CD4-positive, CD25-positive, alpha-beta regulatory T cell (primary cell): ENCODE measurements around the gene NUMB. TPM values are rescaled to one million over a fixed set of nuclear protein-coding genes. Genes with fewer than 3 reads are reported as not detected.
A peak's percentile ranks its signal among the peaks of the same experiment; 100 is the strongest.

Experiments
- ATAC-seq, 2 donors: fragments of 150-1000 bp; cut with Tn5 transposase; one replicate each; pipeline ENCODE4 v1.10.0; 2021; ENCODE audit warnings: low read depth in 2 of 2, moderate number of reproducible peaks in 2 of 2, moderate library complexity in 1 of 2
- DNase-seq, 3 donors: peaks; one replicate each; pipeline versions ENCODE4 v3.0.0 to v3.0.0-alpha.2; 2012 to 2022; ENCODE audit warnings: mixed read lengths in 1 of 3
- H3K27ac ChIP-seq: one replicate; pipeline ENCODE4 v1.7.0; 2013; ENCODE audit warnings: mild to moderate bottlenecking, low read length; ENCODE audit not compliant: insufficient read depth, poor library complexity, severe bottlenecking
- H3K27me3 ChIP-seq: one replicate; pipeline ENCODE4 v1.7.0; 2013; ENCODE audit warnings: low read length; ENCODE audit not compliant: control insufficient read depth, insufficient read depth
- H3K36me3 ChIP-seq: one replicate; pipeline ENCODE4 v1.7.0; 2013; ENCODE audit warnings: mild to moderate bottlenecking, low read length, moderate library complexity; ENCODE audit not compliant: control insufficient read depth, insufficient read depth
- H3K4me1 ChIP-seq: 2 replicates; pipeline ENCODE4 v1.7.0; 2013; ENCODE audit warnings: mild to moderate bottlenecking, low read length; ENCODE audit not compliant: insufficient read depth, control insufficient read depth, poor library complexity, severe bottlenecking
- H3K4me3 ChIP-seq: one replicate; pipeline ENCODE4 v1.7.0; 2013; ENCODE audit warnings: low read depth, mild to moderate bottlenecking, low read length, moderate library complexity
- H3K9me3 ChIP-seq, 2 experiments: 1 replicate in 1 of 2; 2 replicates in 1 of 2; pipeline ENCODE4 v1.7.0; 2013; ENCODE audit warnings: low read length in 2 of 2, mild to moderate bottlenecking in 1 of 2, moderate library complexity in 1 of 2; ENCODE audit not compliant: control insufficient read depth in 2 of 2
- H3K27ac Mint-ChIP-seq, 3 donors: one replicate each; pipeline ENCODE4 v1.8.0; 2020 to 2022; ENCODE audit warnings: mild to moderate bottlenecking in 3 of 3, mixed read lengths in 3 of 3, moderate library complexity in 2 of 3
- H3K27me3 Mint-ChIP-seq: one replicate; pipeline ENCODE4 v1.8.0; 2022; ENCODE audit warnings: mild to moderate bottlenecking, mixed read lengths
- H3K36me3 Mint-ChIP-seq: one replicate; pipeline ENCODE4 v1.8.0; 2020; ENCODE audit warnings: mixed read lengths
- H3K4me1 Mint-ChIP-seq, 4 donors: one replicate each; pipeline ENCODE4 v1.8.0; 2020 to 2022; ENCODE audit warnings: mixed read lengths in 4 of 4, mild to moderate bottlenecking in 1 of 4
- H3K4me3 Mint-ChIP-seq, 4 donors: one replicate each; pipeline ENCODE4 v1.8.0; 2020 to 2022; ENCODE audit warnings: mild to moderate bottlenecking in 4 of 4, mixed read lengths in 4 of 4, moderate library complexity in 3 of 4
- H3K9me3 Mint-ChIP-seq, 7 donors: one replicate each; pipeline ENCODE4 v1.8.0; 2020 to 2022; ENCODE audit warnings: mixed read lengths in 7 of 7, mild to moderate bottlenecking in 3 of 7, moderate library complexity in 2 of 7
- polyA plus RNA-seq, 4 donors: library from polyadenylated mRNA; unstranded; fragments of 300-500 nt; fragmentation: Illumina TruSeq; gene quantifications; one replicate each; pipeline ENCODE4 v1.2.3, GENCODE V29; 2021
- total RNA-seq: library from RNA; stranded (reverse); gene quantifications from one replicate; pipeline ENCODE4 v1.2.3, GENCODE V29; 2022

Gene NUMB
- total and polyA plus RNA-seq, 5 donors from 2014 or later, result 28.8 to 53.2 (median 32.9) TPM

- H3K4me1 Mint-ChIP-seq, result peaks cover 8 to 62% (median 38%) of the 10 kb centered on the region in 4 donors
Observed at GRCh38 chr14:73455294-73455693, 3.1 kb downstream of the NUMB start.

GRCh38 chr14:73452341-73453186 is 5.8 kb downstream of the NUMB start:
- peaks cover 32% of the 10 kb centered on the region for H3K4me1 ChIP-seq
- Mint-ChIP-seq H3K4me3 (peak overlapping the region in 3 of 4 donors; percentile 51 to 69 (median 61)), H3K27me3 (no peaks in the 10 kb centered on the region), H3K27ac (peak overlapping the region in 2 of 3 donors; percentile 21 to 75), H3K9me3 (no peaks in the 10 kb centered on the region), H3K36me3 (no peaks in the 10 kb centered on the region), H3K4me1 (peaks cover 8 to 45% (median 33%) of the 10 kb centered on the region in 4 donors)
- H3K4me3 ChIP-seq, result peak overlapping the region; percentile 40
- DNase-seq, result no peak
- no peak overlapping the region for H3K27ac ChIP-seq
- no peak for ATAC-seq
- no peaks in the 10 kb centered on the region for H3K9me3 ChIP-seq
- H3K36me3 ChIP-seq, result no peaks in the 10 kb centered on the region
- H3K27me3 ChIP-seq, result no peaks in the 10 kb centered on the region

More at GRCh38 chr14:73455294-73455693, 3.1 kb downstream of the NUMB start:
- H3K9me3 Mint-ChIP-seq, result no peaks in the 10 kb centered on the region
- H3K36me3 Mint-ChIP-seq, result no peaks in the 10 kb centered on the region
- H3K36me3 ChIP-seq, result no peaks in the 10 kb centered on the region
- no peaks in the 10 kb centered on the region for H3K9me3 ChIP-seq
- peak overlapping the region; percentile 44 to 96 (median 66) for H3K4me3 Mint-ChIP-seq
- ATAC-seq (no peak), DNase-seq (no peak)
- H3K27ac Mint-ChIP-seq, result peak overlapping the region in 2 of 3 donors; percentile 18 to 38
- peak overlapping the region; percentile 49 for H3K4me3 ChIP-seq
- H3K4me1 ChIP-seq, result peaks cover 41% of the 10 kb centered on the region
- no peaks in the 10 kb centered on the region for H3K27me3 Mint-ChIP-seq
- no peak overlapping the region for H3K27ac ChIP-seq
- no peaks in the 10 kb centered on the region for H3K27me3 ChIP-seq

GRCh38 chr14:73443758-73444157 is 14.6 kb downstream of the NUMB start:
- DNase-seq (no peak), ATAC-seq (no peak)
- Histone ChIP-seq H3K4me3 (no peak overlapping the region), H3K9me3 (no peaks in the 10 kb centered on the region), H3K36me3 (no peaks in the 10 kb centered on the region), H3K4me1 (no peaks in the 10 kb centered on the region), H3K27ac (no peak overlapping the region), H3K27me3 (no peaks in the 10 kb centered on the region)
- Mint-ChIP-seq H3K36me3 (no peaks in the 10 kb centered on the region), H3K27ac (no peak overlapping the region), H3K4me1 (peaks cover 0 to 20% (median 8%) of the 10 kb centered on the region in 4 donors), H3K4me3 (no peak overlapping the region), H3K27me3 (no peaks in the 10 kb centered on the region), H3K9me3 (no peaks in the 10 kb centered on the region)

GRCh38 chr14:73441286-73441685 is 17.1 kb downstream of the NUMB start:
- no peaks in the 10 kb centered on the region for H3K36me3 Mint-ChIP-seq

GRCh38 chr14:73438993-73439392 is 19.4 kb downstream of the NUMB start:
- Mint-ChIP-seq H3K4me3 (no peak overlapping the region), H3K4me1 (peaks cover 15 to 26% (median 19%) of the 10 kb centered on the region in 4 donors), H3K9me3 (no peaks in the 10 kb centered on the region), H3K27me3 (no peaks in the 10 kb centered on the region), H3K36me3 (no peaks in the 10 kb centered on the region), H3K27ac (no peak overlapping the region)
- no peak for ATAC-seq
- no peak for DNase-seq
- H3K4me3 ChIP-seq, result no peak overlapping the region
- H3K9me3 ChIP-seq, result no peaks in the 10 kb centered on the region
- H3K27me3 ChIP-seq, result no peaks in the 10 kb centered on the region
- H3K27ac ChIP-seq, result no peak overlapping the region
- no peaks in the 10 kb centered on the region for H3K4me1 ChIP-seq
- no peaks in the 10 kb centered on the region for H3K36me3 ChIP-seq

More at GRCh38 chr14:73441286-73441685, 17.1 kb downstream of the NUMB start:
- DNase-seq (no peak), ATAC-seq (no peak)
- Histone ChIP-seq H3K9me3 (no peaks in the 10 kb centered on the region), H3K27ac (no peak overlapping the region), H3K4me3 (no peak overlapping the region), H3K27me3 (no peaks in the 10 kb centered on the region), H3K4me1 (no peaks in the 10 kb centered on the region), H3K36me3 (no peaks in the 10 kb centered on the region)
- Mint-ChIP-seq H3K27ac (no peak overlapping the region), H3K27me3 (no peaks in the 10 kb centered on the region), H3K4me3 (no peak overlapping the region), H3K9me3 (no peaks in the 10 kb centered on the region), H3K4me1 (peaks cover 5 to 20% (median 13%) of the 10 kb centered on the region in 4 donors)

GRCh38 chr14:73437206-73437605 is 21.1 kb downstream of the NUMB start:
- Mint-ChIP-seq H3K27ac (no peak overlapping the region), H3K27me3 (no peaks in the 10 kb centered on the region)

GRCh38 chr14:73432124-73432523 is 26.2 kb downstream of the NUMB start:
- Histone ChIP-seq H3K27me3 (no peaks in the 10 kb centered on the region), H3K27ac (no peak overlapping the region), H3K36me3 (no peaks in the 10 kb centered on the region), H3K4me1 (no peaks in the 10 kb centered on the region), H3K9me3 (no peaks in the 10 kb centered on the region), H3K4me3 (no peak overlapping the region)
- H3K27ac Mint-ChIP-seq, result no peak overlapping the region
- no peak overlapping the region for H3K4me3 Mint-ChIP-seq
- no peak for DNase-seq
- no peak for ATAC-seq
- no peaks in the 10 kb centered on the region for H3K9me3 Mint-ChIP-seq
- no peaks in the 10 kb centered on the region for H3K27me3 Mint-ChIP-seq
- H3K4me1 Mint-ChIP-seq, result peaks cover 14 to 45% (median 24%) of the 10 kb centered on the region in 4 donors
- no peaks in the 10 kb centered on the region for H3K36me3 Mint-ChIP-seq

More at GRCh38 chr14:73437206-73437605, 21.1 kb downstream of the NUMB start:
- ATAC-seq (no peak), DNase-seq (no peak)
- Histone ChIP-seq H3K27ac (no peak overlapping the region), H3K4me1 (no peaks in the 10 kb centered on the region), H3K36me3 (no peaks in the 10 kb centered on the region), H3K9me3 (no peaks in the 10 kb centered on the region), H3K27me3 (no peaks in the 10 kb centered on the region), H3K4me3 (no peak overlapping the region)
- Mint-ChIP-seq H3K4me3 (no peak overlapping the region), H3K9me3 (no peaks in the 10 kb centered on the region), H3K36me3 (no peaks in the 10 kb centered on the region), H3K4me1 (peaks cover 21 to 31% (median 25%) of the 10 kb centered on the region in 4 donors)
